ENCODE measurements around the gene GPR171. TPM values are rescaled to one million over a fixed set of nuclear protein-coding genes. Genes with fewer than 3 reads are reported as not detected.

Gene GPR171
- total RNA-seq, 1 experiment from 2014 or later, result not detected

DNA sequence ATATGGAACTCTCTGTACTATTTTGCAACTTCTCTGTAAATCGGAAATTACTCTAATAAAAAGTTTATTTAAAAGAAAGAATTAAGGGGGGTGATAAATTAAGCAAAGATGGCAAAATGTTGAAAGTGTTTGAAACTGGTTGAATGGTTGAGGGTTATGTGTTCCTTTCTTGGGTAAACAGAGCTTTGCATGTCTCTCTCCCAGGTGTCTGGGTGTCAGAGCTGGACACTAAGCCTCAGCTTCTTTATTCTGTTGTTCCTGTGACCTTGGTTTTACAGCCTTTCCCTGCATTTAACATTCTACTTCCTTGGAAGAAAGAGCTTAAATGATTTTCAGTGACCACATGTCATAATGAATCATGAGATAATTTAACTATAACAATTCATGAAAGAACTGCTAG is 7.2 kb downstream of the GPR171 start:
- in situ Hi-C loops (cut with HindIII; ENCODE audit: low pct_unique_long_range_greater_than_20kb, low sequenced_read_pairs), result no loop called here
- CTCF ChIA-PET, result interaction anchor here (0.6 kb wide), 1 partner anchor 15 kb away, joined by 3 read pairs; no protein-coding TSS in a partner anchor
- BruUV-seq (replicated peaks), result no TSS peak

DNA sequence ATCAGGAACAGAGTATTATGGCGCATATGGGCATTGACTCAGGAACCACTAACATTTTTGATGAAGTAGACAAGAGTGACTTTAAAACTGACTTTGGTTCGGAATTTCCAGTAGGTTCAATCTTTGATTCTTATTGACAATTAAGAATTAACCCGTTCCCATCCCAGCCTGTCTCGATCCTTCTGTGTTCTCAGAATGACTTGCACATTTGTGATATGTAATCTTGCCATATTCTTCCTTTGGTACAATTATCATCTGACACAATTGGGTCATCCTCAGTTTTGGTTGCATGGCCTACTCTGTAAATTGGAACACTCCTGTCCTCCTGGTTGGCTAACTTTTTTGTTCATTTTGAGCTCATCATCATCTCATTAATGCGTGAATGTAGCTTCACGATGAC is 10.5 kb downstream of the GPR171 start:
- no peak for DNase-seq (ENCODE audit: low read depth, low spot score)
- intact Hi-C loops (cut with micrococcal nuclease; ENCODE audit: unreplicated experiment) (no loop called here), in situ Hi-C loops (cut with HindIII; ENCODE audit: low pct_unique_long_range_greater_than_20kb, low sequenced_read_pairs) (no loop called here)
- CTCF ChIA-PET, result no interaction called here
- POLR2A ChIA-PET, result no interaction called here
- H3K36me3 ChIP-seq (ENCODE audit: control insufficient read depth, insufficient read depth, low read length), result no peaks in the 10 kb centered on the region
- no peak overlapping the region for H3K4me3 ChIP-seq (ENCODE audit: low read depth in 2 of 2, low read length in 2 of 2)
- TF ChIP-seq CTCF (IDR thresholded peaks at IDR 0.05), result no peak
- no peaks in the 10 kb centered on the region for H3K4me1 ChIP-seq (ENCODE audit: control insufficient read depth, insufficient read depth, low read length)
- BruUV-seq (replicated peaks), result no TSS peak
- no peaks in the 10 kb centered on the region for H3K9me3 ChIP-seq (ENCODE audit: control insufficient read depth, insufficient read depth, low read depth, low read length)
- ATAC-seq, result no peak
- H3K27ac ChIP-seq (ENCODE audit: low read length), result no peak overlapping the region
- no peaks in the 10 kb centered on the region for H3K27me3 ChIP-seq (ENCODE audit: control insufficient read depth, insufficient read depth, low read length)

More for the DNA sequence above, 7.2 kb downstream of the GPR171 start:
- Histone ChIP-seq H3K27me3 (ENCODE audit: control insufficient read depth, insufficient read depth, low read length) (no peaks in the 10 kb centered on the region), H3K27ac (ENCODE audit: low read length) (no peak overlapping the region), H3K9me3 (ENCODE audit: control insufficient read depth, insufficient read depth, low read depth, low read length) (no peaks in the 10 kb centered on the region), H3K36me3 (ENCODE audit: control insufficient read depth, insufficient read depth, low read length) (no peaks in the 10 kb centered on the region), H3K4me1 (ENCODE audit: control insufficient read depth, insufficient read depth, low read length) (no peaks in the 10 kb centered on the region), H3K4me3 (ENCODE audit: low read depth in 2 of 2, low read length in 2 of 2) (no peak overlapping the region)
- intact Hi-C loops (cut with micrococcal nuclease; ENCODE audit: unreplicated experiment), result no loop called here
- ATAC-seq (no peak), DNase-seq (ENCODE audit: low read depth, low spot score) (no peak)
- no peak for TF ChIP-seq POLR2AphosphoS5 (IDR thresholded peaks at IDR 0.05; ENCODE audit: low read depth, low read length)
- no peak for TF ChIP-seq TCF7L2 (IDR thresholded peaks at IDR 0.05; ENCODE audit: low read depth, low read length)
- TF ChIP-seq SIN3A (IDR thresholded peaks at IDR 0.05; ENCODE audit: borderline replicate concordance, insufficient read depth, low read depth, low read length), result no peak
- no peak for TF ChIP-seq CTCF (IDR thresholded peaks at IDR 0.05)
- TF ChIP-seq, protein P1, sequence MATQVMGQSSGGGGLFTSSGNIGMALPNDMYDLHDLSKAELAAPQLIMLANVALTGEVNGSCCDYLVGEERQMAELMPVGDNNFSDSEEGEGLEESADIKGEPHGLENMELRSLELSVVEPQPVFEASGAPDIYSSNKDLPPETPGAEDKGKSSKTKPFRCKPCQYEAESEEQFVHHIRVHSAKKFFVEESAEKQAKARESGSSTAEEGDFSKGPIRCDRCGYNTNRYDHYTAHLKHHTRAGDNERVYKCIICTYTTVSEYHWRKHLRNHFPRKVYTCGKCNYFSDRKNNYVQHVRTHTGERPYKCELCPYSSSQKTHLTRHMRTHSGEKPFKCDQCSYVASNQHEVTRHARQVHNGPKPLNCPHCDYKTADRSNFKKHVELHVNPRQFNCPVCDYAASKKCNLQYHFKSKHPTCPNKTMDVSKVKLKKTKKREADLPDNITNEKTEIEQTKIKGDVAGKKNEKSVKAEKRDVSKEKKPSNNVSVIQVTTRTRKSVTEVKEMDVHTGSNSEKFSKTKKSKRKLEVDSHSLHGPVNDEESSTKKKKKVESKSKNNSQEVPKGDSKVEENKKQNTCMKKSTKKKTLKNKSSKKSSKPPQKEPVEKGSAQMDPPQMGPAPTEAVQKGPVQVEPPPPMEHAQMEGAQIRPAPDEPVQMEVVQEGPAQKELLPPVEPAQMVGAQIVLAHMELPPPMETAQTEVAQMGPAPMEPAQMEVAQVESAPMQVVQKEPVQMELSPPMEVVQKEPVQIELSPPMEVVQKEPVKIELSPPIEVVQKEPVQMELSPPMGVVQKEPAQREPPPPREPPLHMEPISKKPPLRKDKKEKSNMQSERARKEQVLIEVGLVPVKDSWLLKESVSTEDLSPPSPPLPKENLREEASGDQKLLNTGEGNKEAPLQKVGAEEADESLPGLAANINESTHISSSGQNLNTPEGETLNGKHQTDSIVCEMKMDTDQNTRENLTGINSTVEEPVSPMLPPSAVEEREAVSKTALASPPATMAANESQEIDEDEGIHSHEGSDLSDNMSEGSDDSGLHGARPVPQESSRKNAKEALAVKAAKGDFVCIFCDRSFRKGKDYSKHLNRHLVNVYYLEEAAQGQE (IDR thresholded peaks at IDR 0.05; ENCODE audit: insufficient read depth in 1 of 2, low read depth in 2 of 2, low read length in 1 of 2), result no peak
- POLR2A ChIA-PET, result no interaction called here

- no peak overlapping the region for H3K27ac ChIP-seq (ENCODE audit: low read length)
- intact Hi-C loops (cut with micrococcal nuclease; ENCODE audit: unreplicated experiment), result no loop called here
- H3K4me1 ChIP-seq (ENCODE audit: control insufficient read depth, insufficient read depth, low read length), result no peaks in the 10 kb centered on the region
- no peak for ATAC-seq
- DNase-seq (ENCODE audit: low read depth, low spot score), result no peak
- TF ChIP-seq CTCF (IDR thresholded peaks at IDR 0.05), result no peak
- TF ChIP-seq, protein P1 (IDR thresholded peaks at IDR 0.05; ENCODE audit: insufficient read depth in 1 of 2, low read depth in 2 of 2, low read length in 1 of 2), result no peak
- no peak for TF ChIP-seq SIN3A (IDR thresholded peaks at IDR 0.05; ENCODE audit: borderline replicate concordance, insufficient read depth, low read depth, low read length)
- TF ChIP-seq TCF7L2 (IDR thresholded peaks at IDR 0.05; ENCODE audit: low read depth, low read length), result no peak
- no peak for TF ChIP-seq POLR2AphosphoS5 (IDR thresholded peaks at IDR 0.05; ENCODE audit: low read depth, low read length)
- H3K27me3 ChIP-seq (ENCODE audit: control insufficient read depth, insufficient read depth, low read length), result no peaks in the 10 kb centered on the region
- no peaks in the 10 kb centered on the region for H3K36me3 ChIP-seq (ENCODE audit: control insufficient read depth, insufficient read depth, low read length)
- CTCF ChIA-PET, result no interaction called here
- no TSS peak for BruUV-seq (replicated peaks)
- in situ Hi-C loops (cut with HindIII; ENCODE audit: low pct_unique_long_range_greater_than_20kb, low sequenced_read_pairs), result no loop called here
- no peaks in the 10 kb centered on the region for H3K9me3 ChIP-seq (ENCODE audit: control insufficient read depth, insufficient read depth, low read depth, low read length)
- no peak overlapping the region for H3K4me3 ChIP-seq (ENCODE audit: low read depth in 2 of 2, low read length in 2 of 2)
- POLR2A ChIA-PET, result no interaction called here
Measured at GRCh38 chr3:151191095-151191494, 11.9 kb downstream of the GPR171 start.
